NB4 (cell line): Measurements from ENCODE around the gene HAVCR1.

ENCODE experiments used
- CTCF ChIP-seq: IDR thresholded peaks from one replicate; pipeline ENCODE4 v1.5.1; 2012; ENCODE audit warnings: low read depth, low read length
- MAX ChIP-seq: IDR thresholded peaks from 2 replicates; pipeline ENCODE4 v1.6.1; 2011; ENCODE audit warnings: low read depth, low read length
- MYC ChIP-seq: IDR thresholded peaks from 2 replicates; pipeline ENCODE4 v1.6.1; 2011; ENCODE audit warnings: low read depth, low read length
- POLR2A ChIP-seq: IDR thresholded peaks from 2 replicates; pipeline ENCODE4 v1.6.1; 2011; ENCODE audit warnings: mild to moderate bottlenecking; ENCODE audit not compliant: insufficient read length; ENCODE audit errors: extremely low read depth

GRCh38 chr5:157025093-157025698 is 33.7 kb downstream of the HAVCR1 start:
- TF ChIP-seq MAX = no peak
- TF ChIP-seq CTCF = no peak
- no peak for TF ChIP-seq MYC
- TF ChIP-seq POLR2A = no peak
